ENCODE data around the gene ASGR1. TPM values are rescaled to one million over a fixed set of nuclear protein-coding genes. Genes with fewer than 3 reads are reported as not detected.
"Not testable (repeated sequence)": the region's sequence is repeated elsewhere in the genome, so short reads cannot be mapped to it uniquely, and the experiment has no call there.

Gene ASGR1
- total RNA-seq, 1 donor from 2014 or later: 2.5 TPM

- intact Hi-C loops (cut with DNase I): no loop called here
- Histone ChIP-seq H3K9me3 (no peaks in the 10 kb centered on the region), H3K36me3 (no peaks in the 10 kb centered on the region), H3K27ac (no peak overlapping the region), H3K4me1 (no peaks in the 10 kb centered on the region), H3K4me3 (no peak overlapping the region), H3K27me3 (no peaks in the 10 kb centered on the region)
- no peak for DNase-seq (ENCODE audit: extremely low spot score in 2 of 2)
- TF ChIP-seq, protein P1, sequence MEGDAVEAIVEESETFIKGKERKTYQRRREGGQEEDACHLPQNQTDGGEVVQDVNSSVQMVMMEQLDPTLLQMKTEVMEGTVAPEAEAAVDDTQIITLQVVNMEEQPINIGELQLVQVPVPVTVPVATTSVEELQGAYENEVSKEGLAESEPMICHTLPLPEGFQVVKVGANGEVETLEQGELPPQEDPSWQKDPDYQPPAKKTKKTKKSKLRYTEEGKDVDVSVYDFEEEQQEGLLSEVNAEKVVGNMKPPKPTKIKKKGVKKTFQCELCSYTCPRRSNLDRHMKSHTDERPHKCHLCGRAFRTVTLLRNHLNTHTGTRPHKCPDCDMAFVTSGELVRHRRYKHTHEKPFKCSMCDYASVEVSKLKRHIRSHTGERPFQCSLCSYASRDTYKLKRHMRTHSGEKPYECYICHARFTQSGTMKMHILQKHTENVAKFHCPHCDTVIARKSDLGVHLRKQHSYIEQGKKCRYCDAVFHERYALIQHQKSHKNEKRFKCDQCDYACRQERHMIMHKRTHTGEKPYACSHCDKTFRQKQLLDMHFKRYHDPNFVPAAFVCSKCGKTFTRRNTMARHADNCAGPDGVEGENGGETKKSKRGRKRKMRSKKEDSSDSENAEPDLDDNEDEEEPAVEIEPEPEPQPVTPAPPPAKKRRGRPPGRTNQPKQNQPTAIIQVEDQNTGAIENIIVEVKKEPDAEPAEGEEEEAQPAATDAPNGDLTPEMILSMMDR (IDR thresholded peaks at IDR 0.05): no peak
- TF ChIP-seq POLR2AphosphoS5 (IDR thresholded peaks at IDR 0.05; ENCODE audit: insufficient read depth in 1 of 2, low read depth in 1 of 2) (no peak), POLR2A (IDR thresholded peaks at IDR 0.05) (no peak)
Observed at GRCh38 chr17:7128160-7128559, 51.0 kb downstream of the ASGR1 start.

DNA sequence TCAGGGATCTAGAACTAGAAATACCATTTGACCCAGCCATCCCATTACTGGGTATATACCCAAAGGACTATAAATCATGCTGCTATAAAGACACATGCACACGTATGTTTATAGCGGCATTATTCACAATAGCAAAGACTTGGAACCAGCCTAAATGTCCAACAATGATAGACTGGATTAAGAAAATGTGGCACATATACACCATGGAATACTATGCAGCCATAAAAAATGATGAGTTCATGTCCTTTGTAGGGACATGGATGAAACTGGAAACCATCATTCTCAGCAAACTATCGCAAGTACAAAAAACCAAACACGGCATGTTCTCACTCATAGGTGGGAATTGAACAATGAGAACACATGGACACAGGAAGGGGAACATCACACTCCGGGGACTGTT lies 51.7 kb downstream of the ASGR1 start:
- H3K4me1 ChIP-seq; H3K4me3 ChIP-seq; H3K27ac ChIP-seq; H3K27me3 ChIP-seq; intact Hi-C loops (cut with DNase I); DNase-seq (ENCODE audit: extremely low spot score in 2 of 2); H3K36me3 ChIP-seq; H3K9me3 ChIP-seq: not testable (repeated sequence)

GRCh38 chr17:7126386-7126785 lies 52.8 kb downstream of the ASGR1 start:
- H3K27ac ChIP-seq; DNase-seq (ENCODE audit: extremely low spot score in 2 of 2); H3K27me3 ChIP-seq; H3K4me3 ChIP-seq; H3K4me1 ChIP-seq; H3K9me3 ChIP-seq; H3K36me3 ChIP-seq; intact Hi-C loops (cut with DNase I): not testable (repeated sequence)

GRCh38 chr17:7124923-7125322 lies 54.2 kb downstream of the ASGR1 start:
- H3K27me3 ChIP-seq: no peaks in the 10 kb centered on the region
- no peaks in the 10 kb centered on the region for H3K9me3 ChIP-seq
- intact Hi-C loops (cut with DNase I): no loop called here
- DNase-seq (ENCODE audit: extremely low spot score in 2 of 2): no peak
- no peaks in the 10 kb centered on the region for H3K36me3 ChIP-seq
- TF ChIP-seq POLR2A (IDR thresholded peaks at IDR 0.05): no peak
- TF ChIP-seq POLR2AphosphoS5 (IDR thresholded peaks at IDR 0.05; ENCODE audit: insufficient read depth in 1 of 2, low read depth in 1 of 2): no peak
- TF ChIP-seq, protein P1 (IDR thresholded peaks at IDR 0.05): no peak
- no peak overlapping the region for H3K4me3 ChIP-seq
- no peaks in the 10 kb centered on the region for H3K4me1 ChIP-seq
- H3K27ac ChIP-seq: no peak overlapping the region

GRCh38 chr17:7123844-7124243 lies 55.3 kb downstream of the ASGR1 start:
- Histone ChIP-seq H3K36me3 (no peaks in the 10 kb centered on the region), H3K4me3 (no peak overlapping the region), H3K27ac (no peak overlapping the region), H3K9me3 (no peaks in the 10 kb centered on the region), H3K27me3 (no peaks in the 10 kb centered on the region), H3K4me1 (no peaks in the 10 kb centered on the region)
- TF ChIP-seq, protein P1 (IDR thresholded peaks at IDR 0.05): no peak
- no peak for TF ChIP-seq POLR2AphosphoS5 (IDR thresholded peaks at IDR 0.05; ENCODE audit: insufficient read depth in 1 of 2, low read depth in 1 of 2)
- DNase-seq (ENCODE audit: extremely low spot score in 2 of 2): no peak
- intact Hi-C loops (cut with DNase I): no loop called here

MicroRNAs encoded within 50 kb of the gene (microRNA counts, 767-probe panel; counts per million panel counts)
- microRNA hsa-miR-324-3p (238 to 261 counts per million in 2 donors), microRNA hsa-miR-324-5p (1,257 to 4,378 counts per million in 2 donors)

Small RNA genes lying within 50 kb of the gene (microRNA-seq; reads per million reads assigned to microRNA genes)
- gene MIR324 (ENCODE audit: borderline number of aligned reads, borderline replicate concordance): 1,223 reads per million, percentile 81 among the genes with 10 or more reads in this experiment

Small RNA genes lying within 50 kb of the gene (small RNA-seq; reads per million reads assigned to genes)
- gene AC120057.4 (not detected), gene MIR324 (5.3 reads per million, percentile 88 among the genes with 10 or more reads in this experiment)

Other genes starting within 250 kb of the ASGR1 start
- 16.0 TPM for gene ALOX12, start 183.3 kb downstream of the ASGR1 start, total RNA-seq
- 155 TPM for gene RNASEK, start 166.7 kb downstream of the ASGR1 start, total RNA-seq
- 10.1 TPM for gene BCL6B, start 156.3 kb downstream of the ASGR1 start, total RNA-seq
- 2.0 TPM for gene SLC16A13, start 143.4 kb downstream of the ASGR1 start, total RNA-seq
- not detected for gene SLC16A11, start 135.3 kb downstream of the ASGR1 start, total RNA-seq
- gene CLEC10A, start 99.1 kb downstream of the ASGR1 start, total RNA-seq: 3.7 TPM
- 2.7 TPM for gene ASGR2, start 64.5 kb downstream of the ASGR1 start, total RNA-seq
- 23.3 TPM for gene DLG4, start 40.5 kb upstream of the ASGR1 start, total RNA-seq
- gene ACADVL, start 40.6 kb upstream of the ASGR1 start, total RNA-seq: 957 TPM
- gene DVL2, start 55.1 kb upstream of the ASGR1 start, total RNA-seq: 53.0 TPM
- 24.8 TPM for gene PHF23, start 60.1 kb upstream of the ASGR1 start, total RNA-seq
- 395 TPM for gene GABARAP, start 63.1 kb upstream of the ASGR1 start, total RNA-seq
- gene CTDNEP1, start 72.4 kb upstream of the ASGR1 start, total RNA-seq: 64.6 TPM
- 30.9 TPM for gene ELP5, start 72.8 kb upstream of the ASGR1 start, total RNA-seq
- 75.9 TPM for gene CLDN7, start 83.1 kb upstream of the ASGR1 start, total RNA-seq
- 3.2 TPM for gene SLC2A4, start 102.3 kb upstream of the ASGR1 start, total RNA-seq
- gene YBX2, start 115.3 kb upstream of the ASGR1 start, total RNA-seq: 0.25 TPM
- 238 TPM for gene EIF5A, start 128.3 kb upstream of the ASGR1 start, total RNA-seq
- 51.1 TPM for gene GPS2, start 136.0 kb upstream of the ASGR1 start, total RNA-seq
- 22.6 TPM for gene NEURL4, start 150.0 kb upstream of the ASGR1 start, total RNA-seq
- gene ACAP1, start 157.2 kb upstream of the ASGR1 start, total RNA-seq: 7.6 TPM
- 12.5 TPM for gene KCTD11, start 172.8 kb upstream of the ASGR1 start, total RNA-seq
- gene TMEM95, start 175.8 kb upstream of the ASGR1 start, total RNA-seq: not detected
- 10.1 TPM for gene TNK1, start 201.7 kb upstream of the ASGR1 start, total RNA-seq
- gene PLSCR3, start 215.2 kb upstream of the ASGR1 start, total RNA-seq: 37.1 TPM
- gene TMEM256, start 224.7 kb upstream of the ASGR1 start, total RNA-seq: 118 TPM
- 25.5 TPM for gene NLGN2, start 228.5 kb upstream of the ASGR1 start, total RNA-seq
- gene SPEM1, start 241.0 kb upstream of the ASGR1 start, total RNA-seq: not detected
- gene SPEM2, start 246.2 kb upstream of the ASGR1 start, total RNA-seq: not detected
- not detected for gene SPEM3, start 249.5 kb upstream of the ASGR1 start, total RNA-seq